CD4-positive, alpha-beta T cell treated with Interleukin-4 for 4 hours (primary cell): ENCODE data around the gene PRRG3.

Source experiments
- DNase-seq: peaks from one replicate; pipeline ENCODE4 v3.0.0-alpha.2; 2020

PRRG3 gene

GRCh38 chrX:151746502-151746901 lies 51.2 kb downstream of the PRRG3 start:
- no peak for DNase-seq

DNA sequence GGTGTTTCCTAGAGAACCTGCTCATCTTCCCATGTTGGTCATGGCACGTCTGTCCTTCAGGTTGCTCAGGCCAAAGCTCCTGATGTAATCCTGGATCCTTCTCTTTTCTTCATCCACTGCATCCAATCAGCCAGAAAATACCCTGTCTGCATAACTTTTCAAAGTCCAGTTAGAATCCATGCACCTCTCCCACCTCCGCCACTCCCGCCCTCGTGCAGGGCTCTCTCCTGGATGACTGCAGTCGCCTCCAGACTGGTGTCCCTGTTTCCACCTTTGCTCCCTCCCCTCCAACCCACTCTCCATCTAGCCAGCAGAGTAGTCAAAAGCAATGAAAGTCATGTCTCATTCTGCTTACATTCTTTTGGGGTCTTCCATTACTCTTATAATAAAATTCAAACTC lies 55.3 kb downstream of the PRRG3 start:
- no peak for DNase-seq

DNA sequence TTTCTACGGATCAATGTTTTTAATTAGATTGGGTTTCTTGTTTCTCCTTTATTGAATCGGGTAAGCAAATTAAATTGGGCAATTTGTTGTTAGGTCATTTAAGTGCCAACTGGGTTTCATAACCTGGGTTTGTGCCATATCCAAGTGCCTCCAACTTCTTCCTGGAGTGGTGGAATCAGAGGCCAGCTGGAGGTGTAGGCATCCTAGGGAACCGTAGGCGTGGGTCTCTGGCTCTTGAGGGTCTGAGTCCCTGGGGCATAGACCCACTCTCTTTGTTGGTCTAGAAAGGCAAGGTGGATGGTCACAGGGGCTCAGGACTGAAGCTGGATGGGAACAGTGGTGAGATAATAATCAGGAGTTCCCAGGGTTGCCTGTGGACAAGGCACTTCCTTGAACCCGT lies 57.6 kb downstream of the PRRG3 start:
- DNase-seq, result no peak

GRCh38 chrX:151753313-151754046 lies 58.2 kb downstream of the PRRG3 start:
- DNase-seq, result no peak

- DNase-seq, result no peak
Observed at GRCh38 chrX:151754047-151754429, 58.8 kb downstream of the PRRG3 start.

- DNase-seq, result no peak
Observed at GRCh38 chrX:151754641-151755215, 59.5 kb downstream of the PRRG3 start.
